Upper lobe of left lung (tissue), 4 donors: ENCODE results near the gene ADARB1.

ENCODE experiments used
- CTCF ChIP-seq, 6 experiments: fragments of 450-650 bp in 4 of 6; fragments of 200-600 bp in 2 of 6; sonication (generic) in 2 of 6; IDR thresholded peaks; one replicate each; pipeline ENCODE4 v1.5.1; 2016 to 2019; ENCODE audit warnings: antibody characterized with exemption in 6 of 6
- EP300 ChIP-seq, 4 donors: sonication (generic); formaldehyde crosslinking; IDR thresholded peaks; one replicate each; pipeline ENCODE4 v1.5.1; 2017; ENCODE audit warnings: antibody characterized with exemption in 4 of 4, control low read depth in 2 of 4
- POLR2A ChIP-seq, 4 donors: fragments of 450-650 bp; IDR thresholded peaks; one replicate each; pipeline ENCODE4 v1.5.1; 2016 to 2017; ENCODE audit warnings: antibody characterized with exemption in 4 of 4, mild to moderate bottlenecking in 2 of 4
- POLR2AphosphoS5 ChIP-seq, 2 donors: sonication (generic); formaldehyde crosslinking; IDR thresholded peaks; one replicate each; pipeline ENCODE4 v1.5.1; 2017; ENCODE audit warnings: antibody characterized with exemption in 2 of 2

GRCh38 chr21:45262041-45262581 is 187.7 kb downstream of the ADARB1 start:
- TF ChIP-seq CTCF (IDR thresholded peaks at IDR 0.05) (no peak), POLR2A (IDR thresholded peaks at IDR 0.05) (no peak), POLR2AphosphoS5 (IDR thresholded peaks at IDR 0.05) (no peak), EP300 (IDR thresholded peaks at IDR 0.05) (no peak)
